ENCODE results near the gene ALDH1A3. TPM values are rescaled to one million over a fixed set of nuclear protein-coding genes. Genes with fewer than 3 reads are reported as not detected.

The ALDH1A3 gene
- total RNA-seq, 4 donors from 2014 or later = 6.8 to 12.4 (median 7.7) TPM

DNA sequence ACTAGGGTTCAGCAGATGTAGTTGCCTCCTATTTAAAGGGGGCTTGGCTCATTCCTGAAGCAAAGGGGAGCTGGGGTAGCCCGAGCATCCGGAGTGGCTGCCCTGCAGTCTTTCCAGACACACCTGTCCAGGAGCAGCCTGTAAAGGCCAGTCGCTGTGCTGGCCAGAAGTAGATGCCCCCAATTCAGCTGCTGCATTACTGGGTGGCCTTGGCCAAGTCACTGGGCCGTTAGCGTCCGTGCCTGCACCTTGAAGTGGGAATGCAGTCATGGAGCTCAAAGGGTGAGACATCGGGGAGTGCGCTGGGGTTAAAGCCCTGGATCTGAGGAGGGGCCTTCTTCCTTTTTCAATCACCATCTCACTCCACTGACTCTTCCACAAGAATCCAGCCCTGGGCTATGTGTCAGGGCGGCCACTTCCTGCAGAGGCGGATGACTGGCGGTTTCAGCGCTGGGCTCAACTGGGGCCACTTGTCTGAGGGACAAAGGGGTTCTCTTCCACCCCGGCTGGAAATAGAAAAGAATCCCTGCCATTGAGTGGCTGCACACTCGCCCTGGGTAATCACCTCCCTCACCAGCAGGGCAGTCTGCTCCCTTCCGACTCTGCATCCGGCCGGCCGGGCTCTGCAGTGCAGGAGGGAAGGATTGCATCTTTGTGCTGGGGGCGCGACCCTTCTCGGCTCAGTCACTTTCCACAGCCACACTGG lies 11.8 kb downstream of the ALDH1A3 start:
- no peak overlapping the region for H3K4me3 ChIP-seq
- DNase-seq (ENCODE audit: low spot score in 2 of 2) = peak in 1 of 2 donors; percentile 77
- H3K27me3 ChIP-seq = no peaks in the 10 kb centered on the region
- no peaks in the 10 kb centered on the region for H3K36me3 ChIP-seq
- 64% methylated on average over 18 of the region's 21 CpGs for WGBS
- H3K9me3 ChIP-seq = no peaks in the 10 kb centered on the region
- H3K4me1 ChIP-seq = peaks cover 14% of the 10 kb centered on the region
- TF ChIP-seq EP300 (IDR thresholded peaks at IDR 0.05) = no peak
- TF ChIP-seq, protein P1, sequence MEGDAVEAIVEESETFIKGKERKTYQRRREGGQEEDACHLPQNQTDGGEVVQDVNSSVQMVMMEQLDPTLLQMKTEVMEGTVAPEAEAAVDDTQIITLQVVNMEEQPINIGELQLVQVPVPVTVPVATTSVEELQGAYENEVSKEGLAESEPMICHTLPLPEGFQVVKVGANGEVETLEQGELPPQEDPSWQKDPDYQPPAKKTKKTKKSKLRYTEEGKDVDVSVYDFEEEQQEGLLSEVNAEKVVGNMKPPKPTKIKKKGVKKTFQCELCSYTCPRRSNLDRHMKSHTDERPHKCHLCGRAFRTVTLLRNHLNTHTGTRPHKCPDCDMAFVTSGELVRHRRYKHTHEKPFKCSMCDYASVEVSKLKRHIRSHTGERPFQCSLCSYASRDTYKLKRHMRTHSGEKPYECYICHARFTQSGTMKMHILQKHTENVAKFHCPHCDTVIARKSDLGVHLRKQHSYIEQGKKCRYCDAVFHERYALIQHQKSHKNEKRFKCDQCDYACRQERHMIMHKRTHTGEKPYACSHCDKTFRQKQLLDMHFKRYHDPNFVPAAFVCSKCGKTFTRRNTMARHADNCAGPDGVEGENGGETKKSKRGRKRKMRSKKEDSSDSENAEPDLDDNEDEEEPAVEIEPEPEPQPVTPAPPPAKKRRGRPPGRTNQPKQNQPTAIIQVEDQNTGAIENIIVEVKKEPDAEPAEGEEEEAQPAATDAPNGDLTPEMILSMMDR (IDR thresholded peaks at IDR 0.05) = no peak
- TF ChIP-seq POLR2AphosphoS5 (IDR thresholded peaks at IDR 0.05) = no peak
- no peak for TF ChIP-seq POLR2A (IDR thresholded peaks at IDR 0.05)
- no peak overlapping the region for H3K27ac ChIP-seq

DNA sequence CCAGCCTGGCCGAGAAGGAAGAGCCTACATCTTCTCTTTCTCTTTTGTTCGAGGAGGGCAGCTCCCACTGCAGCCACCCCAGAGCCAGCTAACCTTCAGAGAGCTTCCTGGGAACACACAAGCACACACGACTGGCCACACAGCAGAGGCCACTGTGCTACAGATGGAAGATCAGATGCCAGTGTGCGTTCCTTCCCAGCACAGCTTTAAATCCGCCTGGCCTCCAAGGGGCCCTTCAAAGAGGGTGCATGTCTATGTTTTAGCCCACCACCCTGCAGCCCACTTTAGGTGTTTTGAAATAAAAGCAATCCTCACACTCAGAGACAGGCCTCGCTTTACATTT lies 12.4 kb downstream of the ALDH1A3 start:
- H3K27ac ChIP-seq = no peak overlapping the region
- WGBS = 74% methylated on average over 5 of the region's 6 CpGs
- no peak for TF ChIP-seq POLR2A (IDR thresholded peaks at IDR 0.05)
- no peak for TF ChIP-seq POLR2AphosphoS5 (IDR thresholded peaks at IDR 0.05)
- TF ChIP-seq, protein P1 (IDR thresholded peaks at IDR 0.05) = no peak
- TF ChIP-seq EP300 (IDR thresholded peaks at IDR 0.05) = no peak

DNA sequence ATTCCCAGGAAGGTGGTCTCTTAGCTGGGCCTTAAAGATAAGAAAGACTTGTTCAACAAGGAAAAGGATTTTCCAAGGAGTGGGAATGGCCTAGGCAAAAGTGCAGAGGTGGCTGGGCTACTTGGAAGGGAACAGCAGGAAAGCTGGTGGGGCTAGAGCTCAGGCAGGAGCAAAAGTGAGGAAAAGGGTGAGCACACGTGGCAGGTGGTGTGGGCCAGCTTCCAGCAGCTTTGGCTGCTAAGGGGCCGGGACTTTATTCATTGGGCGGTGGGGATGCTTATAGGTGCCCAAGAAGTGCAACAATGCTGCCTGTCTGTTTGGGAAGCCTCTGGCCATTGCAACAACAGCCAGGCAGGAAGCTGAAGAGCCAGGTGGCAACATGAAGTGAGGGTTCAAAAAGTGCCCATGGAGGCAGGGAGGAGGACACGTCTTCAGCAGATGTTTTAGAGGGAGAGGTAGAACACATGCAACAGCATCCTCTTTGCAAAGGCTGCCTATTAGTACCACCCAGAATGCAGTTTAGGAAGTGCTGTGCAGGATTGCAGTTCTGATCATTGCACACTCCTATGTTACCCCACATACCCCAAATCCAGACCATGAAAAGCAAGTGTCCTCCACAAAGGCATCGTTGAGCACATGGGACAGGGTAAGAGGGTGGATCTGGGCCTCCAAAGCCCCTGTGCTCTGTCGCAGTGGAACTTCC lies 13.8 kb downstream of the ALDH1A3 start:
- Histone ChIP-seq H3K27ac (no peak overlapping the region), H3K36me3 (no peaks in the 10 kb centered on the region), H3K4me3 (no peak overlapping the region), H3K9me3 (no peaks in the 10 kb centered on the region), H3K4me1 (peaks cover 18% of the 10 kb centered on the region), H3K27me3 (no peaks in the 10 kb centered on the region)
- peak in 1 of 2 donors; percentile 28 for DNase-seq (ENCODE audit: low spot score in 2 of 2)
- 85% methylated on average over 6 of the region's 6 CpGs for WGBS
- TF ChIP-seq EP300 (IDR thresholded peaks at IDR 0.05) (no peak), POLR2A (IDR thresholded peaks at IDR 0.05) (no peak), POLR2AphosphoS5 (IDR thresholded peaks at IDR 0.05) (no peak)
- TF ChIP-seq, protein P1 (IDR thresholded peaks at IDR 0.05) = no peak

More for the DNA sequence above, 12.4 kb downstream of the ALDH1A3 start:
- Histone ChIP-seq H3K9me3 (no peaks in the 10 kb centered on the region), H3K36me3 (no peaks in the 10 kb centered on the region), H3K4me3 (no peak overlapping the region), H3K27me3 (no peaks in the 10 kb centered on the region), H3K4me1 (peaks cover 16% of the 10 kb centered on the region)
- DNase-seq (ENCODE audit: low spot score in 2 of 2) = no peak

DNA sequence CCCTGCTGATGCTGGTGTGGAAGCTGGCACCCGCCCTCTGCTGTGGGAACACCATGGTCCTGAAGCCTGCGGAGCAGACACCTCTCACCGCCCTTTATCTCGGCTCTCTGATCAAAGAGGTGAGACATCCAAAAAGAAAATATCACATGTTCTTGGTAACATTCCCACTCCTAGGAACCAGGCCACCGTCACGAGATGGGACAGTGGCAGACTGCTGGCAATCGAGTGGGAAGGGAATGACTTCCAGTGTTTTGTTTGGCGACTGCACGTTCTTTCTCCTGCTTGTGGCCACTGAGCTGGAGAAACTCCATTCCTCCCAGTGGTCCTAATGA lies 14.3 kb downstream of the ALDH1A3 start:
- Histone ChIP-seq H3K9me3 (no peaks in the 10 kb centered on the region), H3K27ac (no peak overlapping the region), H3K4me1 (peaks cover 15% of the 10 kb centered on the region), H3K4me3 (no peak overlapping the region), H3K36me3 (no peaks in the 10 kb centered on the region), H3K27me3 (no peaks in the 10 kb centered on the region)
- 36% methylated on average over 5 of the region's 9 CpGs for WGBS
- DNase-seq (ENCODE audit: low spot score in 2 of 2) = peak in 1 of 2 donors; percentile 71
- TF ChIP-seq EP300 (IDR thresholded peaks at IDR 0.05) (no peak), POLR2A (IDR thresholded peaks at IDR 0.05) (no peak), POLR2AphosphoS5 (IDR thresholded peaks at IDR 0.05) (no peak)
- TF ChIP-seq, protein P1 (IDR thresholded peaks at IDR 0.05) = no peak

DNA sequence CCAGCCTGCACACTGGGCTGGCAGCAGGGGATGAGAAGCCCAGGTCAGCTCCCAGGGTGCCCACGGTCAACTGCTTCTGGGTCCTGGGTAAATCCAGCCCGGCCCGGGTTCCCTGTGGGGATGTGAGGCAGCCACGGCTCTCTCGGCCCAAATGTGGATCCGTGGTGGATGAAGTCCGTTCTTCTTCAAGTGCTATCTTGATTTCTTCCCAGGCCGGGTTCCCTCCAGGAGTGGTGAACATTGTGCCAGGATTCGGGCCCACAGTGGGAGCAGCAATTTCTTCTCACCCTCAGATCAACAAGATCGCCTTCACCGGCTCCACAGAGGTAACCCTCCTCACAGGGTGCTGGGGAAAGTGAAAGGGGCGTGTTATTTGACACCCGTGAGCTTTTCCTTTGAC lies 16.1 kb downstream of the ALDH1A3 start:
- no peaks in the 10 kb centered on the region for H3K27me3 ChIP-seq
- no peak overlapping the region for H3K27ac ChIP-seq
- WGBS = 69% methylated on average over 10 of the region's 13 CpGs
- DNase-seq (ENCODE audit: low spot score in 2 of 2) = no peak
- H3K9me3 ChIP-seq = no peaks in the 10 kb centered on the region
- no peaks in the 10 kb centered on the region for H3K36me3 ChIP-seq
- TF ChIP-seq POLR2AphosphoS5 (IDR thresholded peaks at IDR 0.05) = no peak
- TF ChIP-seq POLR2A (IDR thresholded peaks at IDR 0.05) = no peak
- TF ChIP-seq, protein P1 (IDR thresholded peaks at IDR 0.05) = no peak
- no peak for TF ChIP-seq EP300 (IDR thresholded peaks at IDR 0.05)
- peaks cover 7% of the 10 kb centered on the region for H3K4me1 ChIP-seq
- H3K4me3 ChIP-seq = no peak overlapping the region

All from suprapubic skin (tissue), 4 donors.